ENCODE data around the gene KIAA0040.

The KIAA0040 gene

GRCh38 chr1:175192630-175193526 lies at the start of gene KIAA0040:
TSS of gene KIAA0040 (minus strand) at chr1:175192776. CDS start at chr1:175161013, 31,763 bp downstream.
- DNase-seq: peak; percentile 79

- peak; percentile 72 for DNase-seq
These were observed 44.8 kb upstream of the KIAA0040 start for GRCh38 chr1:175237389-175237788.

- DNase-seq: no peak
These were observed 42.1 kb upstream of the KIAA0040 start for GRCh38 chr1:175234639-175235038.

GRCh38 chr1:175232335-175232734 lies 39.8 kb upstream of the KIAA0040 start:
- DNase-seq: no peak

- DNase-seq: no peak
These were observed 33.2 kb upstream of the KIAA0040 start for GRCh38 chr1:175225805-175226129.

- no peak for DNase-seq
These were observed 29.8 kb upstream of the KIAA0040 start for GRCh38 chr1:175222296-175222938.

- DNase-seq: no peak
These were observed 29.1 kb upstream of the KIAA0040 start for GRCh38 chr1:175221557-175222175.

GRCh38 chr1:175220853-175221556 lies 28.4 kb upstream of the KIAA0040 start:
- no peak for DNase-seq

- no peak for DNase-seq
These were observed 27.2 kb upstream of the KIAA0040 start for GRCh38 chr1:175219774-175220173.

GRCh38 chr1:175218786-175219434 lies 26.3 kb upstream of the KIAA0040 start:
- no peak for DNase-seq

- DNase-seq: no peak
These were observed 25.4 kb upstream of the KIAA0040 start for GRCh38 chr1:175217721-175218531.

GRCh38 chr1:175216444-175216843 lies 23.9 kb upstream of the KIAA0040 start:
- no peak for DNase-seq

GRCh38 chr1:175211656-175212055 lies 19.1 kb upstream of the KIAA0040 start:
- no peak for DNase-seq

GRCh38 chr1:175210744-175211143 lies 18.2 kb upstream of the KIAA0040 start:
- DNase-seq: no peak

- no peak for DNase-seq
These were observed 16.9 kb upstream of the KIAA0040 start for GRCh38 chr1:175209493-175209921.

- no peak for DNase-seq
These were observed 16.4 kb upstream of the KIAA0040 start for GRCh38 chr1:175208773-175209492.

GRCh38 chr1:175207971-175208370 lies 15.4 kb upstream of the KIAA0040 start:
- no peak for DNase-seq

- no peak for DNase-seq
These were observed 14.1 kb upstream of the KIAA0040 start for GRCh38 chr1:175206687-175207086.

- DNase-seq: no peak
These were observed 11.8 kb upstream of the KIAA0040 start for GRCh38 chr1:175204330-175204729.

- DNase-seq: no peak
These were observed 11.0 kb upstream of the KIAA0040 start for GRCh38 chr1:175203570-175204068.
